ENCODE measurements around the gene GRK5.

The GRK5 gene

GRCh38 chr10:119297207-119297968, 90.0 kb downstream of the GRK5 start:
- DNase-seq (ENCODE audit: low read depth): no peak

- DNase-seq (ENCODE audit: low read depth): no peak
Observed at GRCh38 chr10:119298810-119299209, 91.4 kb downstream of the GRK5 start.

DNA sequence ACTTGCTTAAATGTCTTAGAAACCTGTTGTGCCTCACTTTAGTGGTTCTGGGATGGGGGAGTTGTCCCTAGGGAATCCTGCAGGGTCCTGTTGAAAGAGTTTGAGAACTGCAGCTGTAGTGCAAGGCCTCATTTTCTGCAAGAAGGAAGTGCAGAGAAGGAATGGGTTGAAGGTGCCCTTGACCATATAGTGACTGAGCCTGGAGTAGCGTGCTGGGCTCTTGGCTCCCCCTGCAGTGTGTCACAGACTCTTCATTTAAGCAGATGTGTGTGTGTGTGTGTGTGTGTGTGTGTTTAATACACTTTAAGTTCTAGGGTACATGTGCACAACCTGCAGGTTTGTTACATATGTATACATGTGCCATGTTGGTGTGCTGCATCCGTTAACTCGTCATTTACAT, 92.2 kb downstream of the GRK5 start:
- no peak for DNase-seq (ENCODE audit: low read depth)

DNA sequence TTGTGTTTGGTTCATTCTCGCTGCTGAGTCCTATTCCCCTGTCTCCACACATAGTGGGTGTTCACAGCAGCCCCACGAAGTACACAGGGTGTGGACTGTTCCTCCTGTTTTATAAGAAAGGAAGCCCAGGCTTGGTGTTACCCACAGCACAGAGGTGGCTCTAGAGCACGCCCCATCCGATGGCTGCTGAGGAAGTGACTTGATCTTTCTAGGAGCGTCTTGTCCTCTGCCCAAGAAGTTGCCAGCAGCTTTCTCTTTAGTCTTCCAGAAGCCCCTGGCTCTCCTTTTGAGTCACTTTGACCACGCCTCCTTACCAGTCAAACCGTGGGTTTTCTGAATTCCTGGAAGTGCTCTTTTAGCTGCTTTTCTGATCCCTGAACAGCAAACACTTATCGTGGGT, 94.0 kb downstream of the GRK5 start:
- peak; percentile 31 for DNase-seq (ENCODE audit: low read depth)

DNA sequence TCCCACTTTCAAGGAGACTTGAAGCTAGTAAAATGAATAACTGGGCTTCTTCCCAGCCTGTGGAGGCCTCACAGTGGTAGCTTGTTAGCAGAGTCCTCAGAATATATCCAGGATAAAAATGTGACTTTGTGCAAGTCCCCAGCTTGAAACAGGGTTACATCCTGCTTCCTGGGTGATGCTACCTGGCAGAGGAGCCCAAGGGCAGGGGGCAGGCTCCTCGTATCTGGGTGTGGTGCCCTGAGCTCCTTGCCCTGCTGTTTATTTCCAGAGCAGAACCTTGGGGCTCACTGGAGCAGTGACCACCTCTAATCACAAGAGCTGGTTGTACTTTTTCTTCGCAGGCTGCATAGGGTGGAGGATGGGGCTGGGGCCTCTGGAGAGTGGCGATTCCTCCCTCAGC, 94.8 kb downstream of the GRK5 start:
- DNase-seq (ENCODE audit: low read depth): no peak

GRCh38 chr10:119302591-119303253, 95.4 kb downstream of the GRK5 start:
- DNase-seq (ENCODE audit: low read depth): no peak

DNA sequence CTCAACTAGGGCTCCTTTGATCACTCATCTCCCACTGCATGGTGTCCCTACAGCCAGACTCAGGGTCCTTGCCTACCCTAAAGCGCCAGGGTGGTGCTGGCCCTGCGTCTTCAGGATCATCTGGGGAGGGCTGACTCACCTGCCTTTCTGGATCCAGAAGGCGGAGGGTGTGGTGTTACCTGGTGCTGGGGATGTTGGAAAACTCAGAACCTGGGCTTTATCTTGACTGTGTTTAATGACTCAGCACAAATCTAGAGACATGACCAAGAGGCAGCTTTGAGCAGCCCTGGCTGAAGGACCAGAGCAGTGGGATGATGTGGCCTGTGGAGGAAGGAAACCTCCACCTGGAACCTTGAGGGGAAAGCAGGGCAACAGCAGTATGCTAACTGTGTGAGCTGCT, 96.5 kb downstream of the GRK5 start:
- no peak for DNase-seq (ENCODE audit: low read depth)

DNA sequence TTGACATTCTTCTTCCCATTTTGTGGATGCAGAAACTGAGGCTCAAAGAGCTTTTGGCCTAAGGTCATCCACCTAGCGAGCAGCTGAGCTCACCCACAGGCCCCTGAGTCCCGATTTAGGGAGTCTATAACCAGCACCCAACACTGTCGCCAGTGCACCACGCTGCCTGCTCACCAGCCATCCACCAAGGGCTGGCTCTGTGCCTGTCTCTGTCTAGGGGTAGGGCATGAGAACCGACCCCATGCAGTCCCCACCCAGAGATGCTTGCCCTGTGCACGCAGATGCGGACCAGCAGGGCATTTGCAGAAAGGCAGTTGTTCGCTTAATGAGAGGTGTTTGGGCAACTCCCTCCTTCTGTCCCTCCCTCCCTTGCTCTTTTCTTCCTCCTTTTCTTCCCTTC, 97.2 kb downstream of the GRK5 start:
- no peak for DNase-seq (ENCODE audit: low read depth)

DNA sequence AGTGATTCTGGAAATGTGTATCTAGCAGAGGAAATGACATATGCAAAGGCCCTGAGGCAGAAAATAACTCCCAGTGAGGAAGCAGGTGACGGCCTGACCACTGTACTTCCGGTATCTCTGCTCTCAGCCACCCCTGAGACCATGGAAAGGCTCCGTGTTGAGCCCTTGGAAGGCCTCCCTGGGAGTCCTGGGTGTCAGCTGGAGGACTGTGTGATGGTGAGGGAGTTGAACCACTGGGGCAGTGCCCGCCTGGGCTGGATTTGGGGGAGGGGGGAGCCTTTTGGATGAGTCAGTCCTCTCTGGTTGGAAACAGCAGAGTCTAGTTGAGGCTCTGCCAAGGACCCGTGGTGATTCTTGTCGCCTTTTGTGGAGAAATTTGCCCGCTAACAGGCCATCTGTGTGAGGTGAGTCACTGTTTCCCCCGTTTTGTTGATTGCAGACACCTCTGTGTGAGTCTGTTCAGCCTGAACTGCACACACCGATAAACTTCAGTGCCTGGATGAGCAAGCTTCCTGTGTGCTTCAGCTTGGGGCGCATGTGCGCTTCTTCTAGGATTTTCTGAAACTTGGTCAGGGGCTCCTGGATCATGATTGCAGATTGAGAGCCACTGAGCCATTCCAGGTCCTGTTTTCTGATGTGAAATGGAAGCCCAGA, 98.6 kb downstream of the GRK5 start:
- DNase-seq (ENCODE audit: low read depth): peak; percentile 74

GRCh38 chr10:119306514-119306951, 99.2 kb downstream of the GRK5 start:
- DNase-seq (ENCODE audit: low read depth): peak; percentile 57

DNA sequence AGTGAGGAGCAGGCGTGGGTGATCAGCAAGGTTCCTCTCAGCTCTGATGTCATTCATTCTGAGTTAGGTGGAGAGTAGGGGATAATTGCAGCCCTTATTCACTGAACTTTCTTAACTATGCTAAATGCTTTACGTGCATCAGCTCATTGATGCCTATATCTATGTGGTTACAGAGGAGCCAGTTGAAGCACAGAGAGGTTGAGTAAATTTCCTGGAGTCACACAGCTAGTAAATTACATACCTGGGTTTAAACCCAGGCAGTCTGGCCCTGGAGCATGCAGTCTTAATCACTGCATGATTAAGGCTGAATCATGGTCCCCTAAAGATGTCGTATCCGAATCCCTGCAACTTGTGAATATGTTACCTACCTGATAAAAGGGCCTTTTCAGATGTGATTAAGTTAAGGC, 99.6 kb downstream of the GRK5 start:
- DNase-seq (ENCODE audit: low read depth): no peak

DNA sequence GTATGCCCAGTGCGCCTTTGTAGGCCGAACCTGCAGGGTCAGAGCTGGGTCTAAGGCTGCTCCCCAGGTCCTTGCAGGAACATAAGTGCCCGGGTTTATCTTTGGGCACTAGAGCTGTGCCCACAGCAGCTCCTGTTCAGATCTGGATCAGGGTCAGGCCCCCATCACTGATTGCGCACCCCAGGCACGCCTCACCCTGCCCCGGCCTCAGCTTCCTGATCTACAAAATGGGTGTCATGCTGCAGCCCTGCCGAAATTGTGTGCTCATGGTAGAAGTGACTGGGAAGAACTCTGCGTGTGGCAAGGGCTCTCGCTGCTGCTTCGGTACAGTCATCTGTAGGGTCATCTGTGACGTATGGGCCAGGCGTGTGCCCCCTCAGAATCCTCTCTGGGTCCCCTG, 100.7 kb downstream of the GRK5 start:
- DNase-seq (ENCODE audit: low read depth): no peak

DNA sequence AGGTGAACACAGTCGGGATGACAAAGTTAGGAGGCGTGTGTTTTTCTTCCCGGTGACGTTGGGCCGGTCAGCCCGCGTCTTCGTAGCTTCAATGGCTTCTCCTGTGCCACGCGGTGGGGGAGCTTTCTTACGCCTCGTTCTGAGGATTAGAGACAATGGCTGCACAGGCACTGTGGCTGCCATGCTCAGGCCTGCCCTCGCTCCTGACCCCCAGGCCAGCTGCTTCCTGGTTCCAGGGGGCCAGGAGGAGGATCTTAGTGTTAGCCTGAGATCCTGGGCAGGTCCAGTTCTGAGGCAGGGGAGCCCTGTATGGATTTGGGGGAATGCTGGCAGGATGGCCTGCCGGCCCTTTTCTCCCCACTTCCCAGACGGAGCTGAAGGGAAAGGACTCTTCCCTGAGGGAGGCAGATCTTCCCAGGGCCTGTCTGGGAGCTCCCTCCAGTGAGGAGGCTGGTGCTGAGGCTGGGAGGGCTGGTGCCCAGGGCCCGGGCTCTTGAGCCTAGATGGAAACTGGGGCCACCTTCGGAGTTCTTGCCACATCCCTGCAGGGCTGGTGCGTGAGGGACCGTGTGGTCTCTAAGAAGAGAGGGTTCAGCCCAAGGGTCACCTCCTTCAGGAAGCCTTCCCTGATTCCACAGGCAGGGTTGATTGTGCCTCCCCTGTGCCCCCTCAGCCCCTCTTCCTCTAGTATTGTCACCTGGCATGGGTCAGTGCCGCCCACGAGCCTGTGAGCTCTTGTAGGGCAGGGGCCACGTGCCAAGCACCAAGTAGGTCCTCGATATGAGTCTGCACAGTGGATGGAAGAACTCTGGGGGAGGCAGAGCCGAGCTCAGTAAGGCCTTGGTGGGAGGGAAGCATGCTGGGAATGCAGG, 101.4 kb downstream of the GRK5 start:
- DNase-seq (ENCODE audit: low read depth): no peak

DNA sequence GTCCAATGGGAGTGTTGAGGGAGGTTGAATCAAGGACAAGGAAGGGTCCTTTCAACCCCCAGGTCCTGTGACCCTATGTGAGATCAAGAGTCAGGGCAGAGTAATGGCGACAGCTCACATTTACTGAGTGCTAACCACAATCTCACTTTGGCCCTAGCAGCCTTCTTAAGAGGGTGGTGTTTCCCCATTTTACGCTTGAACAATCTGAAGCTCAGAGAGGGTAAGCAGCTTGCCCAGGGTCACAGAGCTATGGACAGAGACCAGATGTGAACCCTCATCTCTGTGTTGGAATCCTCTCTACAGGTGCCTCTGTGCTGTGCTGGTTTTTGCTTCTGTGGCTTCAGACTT, 102.0 kb downstream of the GRK5 start:
- no peak for DNase-seq (ENCODE audit: low read depth)

GRCh38 chr10:119310806-119311205, 103.4 kb downstream of the GRK5 start:
- DNase-seq (ENCODE audit: low read depth): no peak

DNA sequence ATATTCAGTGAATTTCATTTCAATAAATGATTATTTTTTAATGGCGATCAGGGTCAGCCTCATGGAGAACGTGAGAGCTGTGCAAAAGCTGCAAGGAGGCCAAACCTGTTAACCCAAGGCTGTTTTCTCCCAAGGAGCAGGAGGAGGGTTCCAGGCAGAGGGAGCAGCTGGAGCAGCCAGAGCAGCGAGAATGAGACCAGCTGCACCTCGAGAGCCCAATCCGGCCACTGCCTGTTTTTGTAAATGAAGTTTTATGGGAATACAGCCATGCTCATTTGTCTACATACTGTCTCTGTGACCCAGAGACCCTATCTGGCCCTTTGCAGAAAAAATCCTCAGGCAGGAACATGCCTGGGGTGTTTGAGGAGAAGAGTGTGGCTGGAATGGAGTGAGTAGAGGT, 104.9 kb downstream of the GRK5 start:
- no peak for DNase-seq (ENCODE audit: low read depth)

GRCh38 chr10:119313024-119313423, 105.7 kb downstream of the GRK5 start:
- DNase-seq (ENCODE audit: low read depth): no peak

DNA sequence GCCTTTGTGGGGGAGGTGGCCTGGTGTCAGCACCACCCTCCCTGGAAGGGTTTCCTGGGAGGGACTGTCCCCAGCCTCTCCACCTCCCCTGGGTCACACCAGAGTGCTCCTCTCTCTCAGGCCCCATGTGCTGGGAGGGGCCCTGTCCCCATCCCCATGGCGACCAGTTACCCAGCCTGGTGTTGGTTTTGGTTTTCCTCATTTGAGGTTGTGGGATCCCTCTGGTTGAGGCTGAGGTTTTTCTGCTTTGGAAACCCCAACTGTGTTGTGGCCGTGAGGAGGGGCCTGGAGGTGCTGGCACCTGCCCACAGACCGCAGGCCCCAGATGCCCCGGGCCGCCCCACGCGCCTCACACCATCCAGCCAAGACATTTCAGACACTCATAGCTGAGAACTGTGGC, 106.3 kb downstream of the GRK5 start:
- DNase-seq (ENCODE audit: low read depth): peak; percentile 11

GRCh38 chr10:119314061-119314460, 106.7 kb downstream of the GRK5 start:
- DNase-seq (ENCODE audit: low read depth): no peak

GRCh38 chr10:119314486-119314885, 107.1 kb downstream of the GRK5 start:
- DNase-seq (ENCODE audit: low read depth): no peak

- peak; percentile 46 for DNase-seq (ENCODE audit: low read depth)
Observed at GRCh38 chr10:119315128-119316001, 108.0 kb downstream of the GRK5 start.

Measured in stimulated activated CD8-positive, alpha-beta memory T cell treated with anti-CD3 and anti-CD28 coated beads, Interleukin-15, amount 100 ng/mL, for 1 hour (primary cell).